ENCODE measurements around the gene SAMM50.

GRCh38 chr22:43995057-43995685 is 39.9 kb downstream of the SAMM50 start:
- TF ChIP-seq, protein P1, sequence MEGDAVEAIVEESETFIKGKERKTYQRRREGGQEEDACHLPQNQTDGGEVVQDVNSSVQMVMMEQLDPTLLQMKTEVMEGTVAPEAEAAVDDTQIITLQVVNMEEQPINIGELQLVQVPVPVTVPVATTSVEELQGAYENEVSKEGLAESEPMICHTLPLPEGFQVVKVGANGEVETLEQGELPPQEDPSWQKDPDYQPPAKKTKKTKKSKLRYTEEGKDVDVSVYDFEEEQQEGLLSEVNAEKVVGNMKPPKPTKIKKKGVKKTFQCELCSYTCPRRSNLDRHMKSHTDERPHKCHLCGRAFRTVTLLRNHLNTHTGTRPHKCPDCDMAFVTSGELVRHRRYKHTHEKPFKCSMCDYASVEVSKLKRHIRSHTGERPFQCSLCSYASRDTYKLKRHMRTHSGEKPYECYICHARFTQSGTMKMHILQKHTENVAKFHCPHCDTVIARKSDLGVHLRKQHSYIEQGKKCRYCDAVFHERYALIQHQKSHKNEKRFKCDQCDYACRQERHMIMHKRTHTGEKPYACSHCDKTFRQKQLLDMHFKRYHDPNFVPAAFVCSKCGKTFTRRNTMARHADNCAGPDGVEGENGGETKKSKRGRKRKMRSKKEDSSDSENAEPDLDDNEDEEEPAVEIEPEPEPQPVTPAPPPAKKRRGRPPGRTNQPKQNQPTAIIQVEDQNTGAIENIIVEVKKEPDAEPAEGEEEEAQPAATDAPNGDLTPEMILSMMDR (IDR thresholded peaks at IDR 0.05 in 4 of 5, conservative IDR thresholded peaks at IDR 0.05 in 1 of 5) = no peak
- no peak for TF ChIP-seq POLR2A (IDR thresholded peaks at IDR 0.05)

Measured in gastrocnemius medialis (tissue), 4 donors.